Lower leg skin (tissue), 4 donors: ENCODE results near the gene RWDD1. TPM values are rescaled to one million over a fixed set of nuclear protein-coding genes. Genes with fewer than 3 reads are reported as not detected.
"Not testable (repeated sequence)": the region's sequence is repeated elsewhere in the genome, so short reads cannot be mapped to it uniquely, and the experiment has no call there.

Source experiments
- DNase-seq, 2 donors: peaks; one replicate each; pipeline ENCODE4 v3.0.0-alpha.2; 2019; ENCODE audit warnings: low spot score in 2 of 2
- H3K4me3 ChIP-seq: fragments of 200-600 bp; sonication (generic); 2 replicates; pipeline ENCODE4 v1.5.1; 2017; ENCODE audit warnings: mild to moderate bottlenecking, low read depth; ENCODE audit not compliant: poor library complexity, severe bottlenecking
- CTCF ChIP-seq, 3 donors: fragments of 450-650 bp; IDR thresholded peaks; one replicate each; pipeline ENCODE4 v1.5.1; 2016; ENCODE audit warnings: antibody characterized with exemption in 3 of 3, mild to moderate bottlenecking in 3 of 3, moderate library complexity in 2 of 3
- POLR2A ChIP-seq, 2 donors: fragments of 450-650 bp; IDR thresholded peaks; one replicate each; pipeline ENCODE4 v1.6.1; 2016 to 2017; ENCODE audit warnings: antibody characterized with exemption in 2 of 2, mild to moderate bottlenecking in 1 of 2, moderate library complexity in 1 of 2
- WGBS, 2 donors: methylation state at CpG; one replicate each; pipeline ENCODE4 v1.1.5; 2018; 5-methylcytosine and 5-hydroxymethylcytosine counted together
- intact Hi-C: fragments of 100-400 bp; cut with DNase I; formaldehyde crosslinking; loops from one replicate; pipeline ENCODE4 v1.15.0; 2023; ENCODE audit warnings: low total_unique reads
- total RNA-seq, 4 donors: library from RNA; depleted of rRNA; stranded (reverse); fragments of >200 nt; gene quantifications; one replicate each; pipeline ENCODE4 v1.1.0, GENCODE V29; 2016

RWDD1 gene
- total RNA-seq, 4 donors from 2014 or later = 21.9 to 37.1 (median 30.5) TPM

GRCh38 chr6:116595247-116595646 is 23.9 kb downstream of the RWDD1 start:
- no peak for TF ChIP-seq POLR2A (IDR thresholded peaks at IDR 0.05)
- TF ChIP-seq CTCF (IDR thresholded peaks at IDR 0.05) = no peak
- DNase-seq = no peak
- 85 to 93% methylated on average over 3 of the region's 3 CpGs for WGBS, 2 donors
- no peak overlapping the region for H3K4me3 ChIP-seq
- intact Hi-C loops = no loop called here

- WGBS, 2 donors = 79 to 83% methylated on average over 4 of the region's 4 CpGs
- no peak overlapping the region for H3K4me3 ChIP-seq
- no peak for TF ChIP-seq CTCF (IDR thresholded peaks at IDR 0.05)
- no peak for TF ChIP-seq POLR2A (IDR thresholded peaks at IDR 0.05)
- intact Hi-C loops = no loop called here
- DNase-seq = no peak
Measured at GRCh38 chr6:116596815-116597214, 25.5 kb downstream of the RWDD1 start.

DNA sequence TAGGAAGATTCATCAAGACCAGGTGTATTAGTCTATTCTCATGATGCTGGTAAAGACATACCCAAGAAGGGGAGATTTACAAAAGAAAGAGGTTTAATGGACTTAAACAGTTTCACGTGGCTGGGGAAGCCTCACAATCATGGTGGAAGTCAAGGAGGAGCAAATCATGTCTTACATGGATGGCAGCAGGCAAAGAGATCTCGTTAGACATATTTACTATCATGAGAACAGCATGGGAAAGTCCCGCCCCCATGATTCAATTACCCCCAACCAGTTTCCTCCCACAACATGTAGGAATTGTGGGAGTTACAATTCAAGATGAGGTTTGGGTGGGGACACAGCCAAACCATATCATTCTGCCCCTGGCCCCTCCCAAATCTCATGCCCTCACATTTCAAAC is 32.6 kb downstream of the RWDD1 start:
- 90% methylated on average over 3 of the region's 3 CpGs for WGBS, 2 donors

DNA sequence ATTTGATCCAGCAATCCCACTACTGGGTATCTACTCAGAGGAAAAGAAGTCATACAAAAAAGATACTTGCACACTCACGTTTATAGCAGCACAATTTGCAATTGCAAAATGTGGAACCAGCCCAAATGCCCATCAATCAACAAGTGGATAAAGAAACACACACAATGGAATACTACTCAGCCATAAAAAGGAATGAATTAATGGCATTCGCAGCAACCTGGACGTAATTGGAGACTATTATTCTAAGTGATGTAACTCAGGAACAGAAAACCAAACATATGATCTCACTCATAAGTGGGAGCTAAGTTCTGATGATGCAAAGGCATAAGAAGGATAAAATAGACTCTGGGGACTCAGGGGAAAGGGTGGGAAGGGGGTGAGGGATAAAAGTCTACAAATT is 33.6 kb downstream of the RWDD1 start:
- DNase-seq, intact Hi-C loops, H3K4me3 ChIP-seq: not testable (repeated sequence)
- WGBS, 2 donors = 94 to 95% methylated on average over 3 of the region's 3 CpGs

More for the DNA sequence above, 32.6 kb downstream of the RWDD1 start:
- H3K4me3 ChIP-seq, DNase-seq, intact Hi-C loops: not testable (repeated sequence)

DNA sequence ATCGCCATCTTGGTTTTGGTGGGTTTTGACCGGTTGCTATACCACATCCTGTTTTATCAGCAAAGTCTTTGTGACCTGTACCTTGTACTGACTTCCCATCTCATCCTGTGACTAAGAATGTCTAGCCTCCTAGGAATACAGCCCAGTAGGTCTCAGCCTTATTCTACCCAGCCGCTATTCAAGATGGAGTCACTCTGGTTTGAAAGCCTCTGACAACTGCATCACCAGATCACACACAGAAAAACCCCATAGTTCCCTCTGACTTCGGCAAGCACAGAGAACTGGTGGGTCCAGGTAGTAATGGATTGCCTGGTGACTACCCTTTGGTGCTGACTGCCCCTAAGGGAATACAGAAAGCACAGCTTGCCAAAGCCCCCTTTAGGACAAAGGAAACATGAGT is 34.6 kb downstream of the RWDD1 start:
- intact Hi-C loops = no loop called here
- WGBS, 2 donors = 95 to 99% methylated on average over 4 of the region's 4 CpGs
- TF ChIP-seq POLR2A (IDR thresholded peaks at IDR 0.05) = no peak
- no peak for TF ChIP-seq CTCF (IDR thresholded peaks at IDR 0.05)
- DNase-seq = no peak
- no peak overlapping the region for H3K4me3 ChIP-seq

DNA sequence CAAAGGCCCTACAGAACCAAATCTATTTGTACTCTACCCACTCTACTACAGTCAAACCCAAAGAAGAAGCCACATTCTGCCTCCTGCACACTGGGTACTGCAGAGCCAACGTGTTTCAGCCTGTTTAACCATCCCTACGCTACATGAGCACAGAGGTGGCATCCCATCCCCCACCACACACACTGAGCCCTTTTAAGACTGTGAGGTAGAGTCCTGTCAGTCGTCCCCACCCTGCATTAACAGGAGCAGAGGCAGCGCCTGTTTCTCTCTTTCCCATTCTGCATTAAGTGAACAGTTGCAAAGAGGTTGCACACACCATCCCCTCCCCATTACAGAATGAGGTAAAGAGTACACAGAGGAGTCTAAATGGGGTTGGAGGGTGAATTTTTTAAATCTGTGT is 39.8 kb downstream of the RWDD1 start:
- TF ChIP-seq POLR2A (IDR thresholded peaks at IDR 0.05) (no peak), CTCF (IDR thresholded peaks at IDR 0.05) (no peak)
- H3K4me3 ChIP-seq = no peak overlapping the region
- DNase-seq = no peak
- intact Hi-C loops = no loop called here
- WGBS, 2 donors = 66 to 69% methylated on average over 4 of the region's 4 CpGs

DNA sequence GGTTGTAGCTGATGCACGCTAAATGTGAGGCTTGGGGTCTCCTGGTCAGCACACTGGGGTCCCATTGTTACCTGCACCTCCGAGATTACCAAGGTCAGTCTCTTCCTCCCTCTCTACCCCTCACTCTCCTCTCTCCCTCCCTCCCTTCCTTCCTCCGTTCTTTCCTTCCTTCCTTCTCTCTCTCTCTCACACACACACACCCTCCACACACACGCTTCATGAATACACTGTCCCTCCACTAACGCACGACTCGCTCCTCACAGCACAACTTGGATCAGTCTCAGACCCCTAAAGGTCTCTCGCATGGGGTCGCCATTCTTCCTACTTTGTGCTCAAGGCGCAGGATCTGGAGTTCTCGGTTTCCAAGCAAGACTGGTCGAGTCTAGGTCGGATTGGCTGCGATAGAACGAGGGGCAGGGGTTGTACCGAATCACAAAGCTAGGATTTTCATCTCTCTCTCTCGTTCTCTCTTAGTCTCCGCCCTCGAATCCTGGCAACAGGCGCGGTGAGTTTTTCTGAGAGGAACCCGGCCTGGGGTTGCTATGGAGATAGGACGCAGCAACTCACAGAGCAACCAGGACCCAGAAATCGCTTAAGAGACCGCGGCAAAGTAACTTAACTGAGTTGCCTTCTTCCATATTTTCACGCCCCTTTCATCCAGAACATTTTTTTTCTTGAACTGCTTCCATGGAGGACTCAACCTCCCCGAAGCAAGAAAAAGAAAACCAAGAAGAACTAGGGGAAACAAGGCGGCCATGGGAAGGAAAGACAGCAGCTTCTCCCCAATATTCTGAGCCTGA is 44.8 kb downstream of the RWDD1 start, which contains the start of gene RSPH4A:
Gene RSPH4A (plus strand): TSS at position 543 of the 800 bp plus-strand sequence. CDS start 145 bp downstream, at position 688.
- intact Hi-C loops = no loop called here
- WGBS, 2 donors = 0 to 1% methylated on average over 29 of the region's 29 CpGs
- peak within 1 kb of the TSS; percentile 53 for H3K4me3 ChIP-seq
- peak; percentile 89 to 96 for DNase-seq
- TF ChIP-seq POLR2A (IDR thresholded peaks at IDR 0.05) (no peak), CTCF (IDR thresholded peaks at IDR 0.05) (no peak)
